ENCODE results near the gene MAP4K2. TPM values are rescaled to one million over a fixed set of nuclear protein-coding genes. Genes with fewer than 3 reads are reported as not detected.

MAP4K2 gene
- polyA plus RNA-seq, 1 donor: 9.2 TPM

- no peak for DNase-seq (ENCODE audit: low read depth)
Observed at GRCh38 chr11:64768300-64768694, 34.7 kb downstream of the MAP4K2 start.

GRCh38 chr11:64767344-64768299, 35.4 kb downstream of the MAP4K2 start:
- DNase-seq (ENCODE audit: low read depth): no peak

- no peak for DNase-seq (ENCODE audit: low read depth)
Observed at GRCh38 chr11:64766881-64767280, 36.1 kb downstream of the MAP4K2 start.

- no peak for DNase-seq (ENCODE audit: low read depth)
Observed at GRCh38 chr11:64765851-64766665, 37.0 kb downstream of the MAP4K2 start.

- DNase-seq (ENCODE audit: low read depth): no peak
Observed at GRCh38 chr11:64765291-64765850, 37.6 kb downstream of the MAP4K2 start.

GRCh38 chr11:64764753-64765152, 38.3 kb downstream of the MAP4K2 start:
- DNase-seq (ENCODE audit: low read depth): no peak

- DNase-seq (ENCODE audit: low read depth): no peak
Observed at GRCh38 chr11:64764040-64764611, 38.9 kb downstream of the MAP4K2 start.

GRCh38 chr11:64763526-64764039, 39.4 kb downstream of the MAP4K2 start:
- DNase-seq (ENCODE audit: low read depth): no peak

GRCh38 chr11:64762674-64763525, 40.1 kb downstream of the MAP4K2 start:
- no peak for DNase-seq (ENCODE audit: low read depth)

- no peak for DNase-seq (ENCODE audit: low read depth)
Observed at GRCh38 chr11:64762277-64762673, 40.7 kb downstream of the MAP4K2 start.

- DNase-seq (ENCODE audit: low read depth): no peak
Observed at GRCh38 chr11:64760759-64761420, 42.1 kb downstream of the MAP4K2 start.

- DNase-seq (ENCODE audit: low read depth): peak; percentile 62
Observed at GRCh38 chr11:64759722-64760719, 43.0 kb downstream of the MAP4K2 start, which contains the start of gene PYGM. Gene PYGM (minus strand): TSS chr11:64759974. CDS start chr11:64759898, 76 bp downstream.

GRCh38 chr11:64759131-64759721, 43.8 kb downstream of the MAP4K2 start:
- DNase-seq (ENCODE audit: low read depth): no peak

- DNase-seq (ENCODE audit: low read depth): no peak
Observed at GRCh38 chr11:64758330-64759079, 44.5 kb downstream of the MAP4K2 start.

GRCh38 chr11:64757549-64758329, 45.3 kb downstream of the MAP4K2 start:
- no peak for DNase-seq (ENCODE audit: low read depth)

GRCh38 chr11:64755681-64756361, 47.2 kb downstream of the MAP4K2 start:
- DNase-seq (ENCODE audit: low read depth): no peak
